Loucy (cell line): Measurements from ENCODE around the gene ANO6.

Source experiments
- H2AFZ ChIP-seq: fragments of 200-600 bp; sonication (generic); 2 replicates; pipeline ENCODE4 v1.6.0; 2016; ENCODE audit warnings: antibody characterized with exemption, mild to moderate bottlenecking, low read length, moderate library complexity
- H3F3A ChIP-seq: fragments of 200-600 bp; 2 replicates; pipeline ENCODE4 v1.6.0; 2016; ENCODE audit warnings: antibody characterized with exemption, low read depth, mild to moderate bottlenecking
- H3K27me3 ChIP-seq: fragments of 200-600 bp; sonication (generic); 2 replicates; pipeline ENCODE4 v1.6.1; 2014; ENCODE audit warnings: low read length, mild to moderate bottlenecking; ENCODE audit not compliant: insufficient read depth, poor library complexity, severe bottlenecking
- H3K36me3 ChIP-seq: fragments of 200-600 bp; sonication (generic); 2 replicates; pipeline ENCODE4 v1.6.1; 2016; ENCODE audit warnings: low read length; ENCODE audit not compliant: insufficient read depth
- H3K4me1 ChIP-seq: fragments of 200-600 bp; sonication (generic); 2 replicates; pipeline ENCODE4 v1.5.1; 2014; ENCODE audit warnings: low read length, mild to moderate bottlenecking; ENCODE audit not compliant: insufficient read depth, poor library complexity, severe bottlenecking
- H3K4me2 ChIP-seq: fragments of 200-600 bp; sonication (generic); 2 replicates; pipeline ENCODE4 v1.6.0; 2014; ENCODE audit warnings: antibody characterized with exemption, low read length, low read depth, mild to moderate bottlenecking; ENCODE audit not compliant: poor library complexity, severe bottlenecking
- H3K4me3 ChIP-seq: fragments of 200-600 bp; sonication (generic); 2 replicates; pipeline ENCODE4 v1.5.1; 2014; ENCODE audit warnings: low read length, mild to moderate bottlenecking, mixed read lengths; ENCODE audit not compliant: poor library complexity, severe bottlenecking
- H3K79me2 ChIP-seq: fragments of 200-600 bp; sonication (generic); 2 replicates; pipeline ENCODE4 v1.6.1; 2014; ENCODE audit warnings: low read length; ENCODE audit not compliant: insufficient read depth
- H3K9ac ChIP-seq: fragments of 200-600 bp; sonication (generic); 2 replicates; pipeline ENCODE4 v1.6.0; 2014; ENCODE audit warnings: mild to moderate bottlenecking, low read depth, low read length, moderate library complexity; ENCODE audit not compliant: poor library complexity, severe bottlenecking
- H3K9me2 ChIP-seq: fragments of 200-600 bp; sonication (generic); replicated peaks from 2 replicates; pipeline ENCODE4 v1.6.1; 2016; ENCODE audit warnings: low read depth, low read length, mixed read lengths
- H3K9me3 ChIP-seq: fragments of 200-600 bp; sonication (generic); 2 replicates; pipeline ENCODE4 v1.6.1; 2014; ENCODE audit warnings: mild to moderate bottlenecking, antibody characterized with exemption, low read length, low read depth; ENCODE audit not compliant: insufficient read depth
- H4K20me1 ChIP-seq: fragments of 200-600 bp; sonication (generic); 2 replicates; pipeline ENCODE4 v1.6.0; 2014; ENCODE audit warnings: antibody characterized with exemption, low read length, mild to moderate bottlenecking; ENCODE audit not compliant: insufficient read depth, poor library complexity, severe bottlenecking
- CTCF ChIP-seq: fragments of 200-600 bp; sonication (generic); conservative IDR thresholded peaks from 2 replicates; pipeline ENCODE4 v1.5.1; 2014; ENCODE audit warnings: mild to moderate bottlenecking, antibody characterized with exemption, low read length
- EZH2phosphoT487 ChIP-seq: fragments of 200-600 bp; IDR thresholded peaks from 2 replicates; pipeline ENCODE4 v1.6.1; 2018; ENCODE audit warnings: antibody characterized with exemption, mild to moderate bottlenecking, moderate library complexity, borderline replicate concordance

The ANO6 gene

DNA sequence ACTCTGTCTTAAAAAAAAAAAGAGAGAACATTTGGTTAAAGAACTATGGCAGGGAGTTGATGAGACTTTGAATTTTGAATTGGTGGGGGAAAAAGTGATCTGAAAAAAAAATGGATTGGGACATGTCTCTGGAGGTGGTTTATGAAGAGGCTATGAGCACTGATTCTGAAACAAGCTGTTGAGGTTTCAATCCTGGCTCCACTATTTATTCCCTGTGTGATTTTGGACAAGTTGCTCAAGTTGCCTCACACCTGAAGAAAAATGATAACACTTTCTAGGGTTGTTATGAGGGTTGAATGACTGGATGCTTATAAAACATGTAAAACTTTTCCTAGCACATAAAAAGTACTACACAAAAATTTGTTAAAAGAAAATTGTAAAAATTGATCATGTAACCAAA, 1.8 kb upstream of the ANO6 start:
- no peaks in the 10 kb centered on the region for H3K36me3 ChIP-seq
- peak overlapping the region; percentile 82 for H3K9ac ChIP-seq
- no peaks in the 10 kb centered on the region for H3K27me3 ChIP-seq
- H3K4me1 ChIP-seq: peaks cover 29% of the 10 kb centered on the region
- peaks cover 40% of the 10 kb centered on the region for H3K79me2 ChIP-seq
- H3K4me3 ChIP-seq: peak overlapping the region; percentile 79
- no peak overlapping the region for H2AFZ ChIP-seq
- no peaks in the 10 kb centered on the region for H3F3A ChIP-seq
- no peak for TF ChIP-seq EZH2phosphoT487
- TF ChIP-seq CTCF: no peak
- peaks cover 25% of the 10 kb centered on the region for H4K20me1 ChIP-seq
- no peaks in the 10 kb centered on the region for H3K9me3 ChIP-seq
- peak overlapping the region; percentile 87 for H3K4me2 ChIP-seq
- no peaks in the 10 kb centered on the region for H3K9me2 ChIP-seq

DNA sequence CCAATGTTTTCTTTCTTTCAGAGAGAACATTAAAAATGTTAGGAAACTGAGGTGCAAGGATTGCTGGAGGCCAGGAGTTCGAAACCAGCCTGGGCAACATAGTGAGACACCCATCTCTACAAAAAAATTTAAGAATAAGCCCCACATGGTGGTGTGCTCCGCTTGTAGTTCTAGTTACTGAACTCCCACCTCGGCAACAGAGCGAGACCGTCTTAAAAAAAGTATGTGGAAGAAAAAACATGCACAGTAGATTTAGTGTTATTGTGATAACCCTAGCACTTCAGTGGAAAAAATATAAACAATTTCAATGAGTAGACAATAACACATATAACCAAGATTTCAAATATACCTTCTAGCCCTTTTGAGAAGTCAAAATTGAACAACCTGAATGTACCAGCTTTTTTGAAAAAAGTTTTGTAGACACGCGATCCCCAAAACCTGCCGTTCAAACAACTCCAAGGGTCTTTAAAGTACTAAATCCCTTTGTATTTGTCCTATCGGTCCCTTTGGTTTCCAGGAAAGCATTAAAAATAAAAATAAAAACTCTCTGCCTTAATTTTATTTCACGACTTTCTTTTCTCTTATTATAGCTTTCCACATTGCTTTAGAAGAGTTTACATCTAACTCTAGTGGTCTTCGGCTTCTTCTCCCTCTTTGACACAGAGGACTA, 1.0 kb upstream of the ANO6 start:
- peak overlapping the region; percentile 87 for H2AFZ ChIP-seq
- TF ChIP-seq CTCF (no peak), EZH2phosphoT487 (no peak)
- H3K9me2 ChIP-seq: no peaks in the 10 kb centered on the region
- no peaks in the 10 kb centered on the region for H3F3A ChIP-seq
- H3K4me2 ChIP-seq: peak overlapping the region; percentile 87
- no peaks in the 10 kb centered on the region for H3K27me3 ChIP-seq
- peaks cover 34% of the 10 kb centered on the region for H3K4me1 ChIP-seq
- H3K9me3 ChIP-seq: no peaks in the 10 kb centered on the region
- H3K79me2 ChIP-seq: peaks cover 48% of the 10 kb centered on the region
- H3K4me3 ChIP-seq: peak overlapping the region; percentile 79
- peak overlapping the region; percentile 82 for H3K9ac ChIP-seq
- no peaks in the 10 kb centered on the region for H3K36me3 ChIP-seq
- peaks cover 33% of the 10 kb centered on the region for H4K20me1 ChIP-seq

GRCh38 chr12:45216230-45216982, 511 bp downstream of the ANO6 start:
- H3K4me3 ChIP-seq: peak overlapping the region; percentile 79
- peaks cover 46% of the 10 kb centered on the region for H4K20me1 ChIP-seq
- H3K36me3 ChIP-seq: no peaks in the 10 kb centered on the region
- no peaks in the 10 kb centered on the region for H3F3A ChIP-seq
- H2AFZ ChIP-seq: peak overlapping the region; percentile 87
- no peaks in the 10 kb centered on the region for H3K27me3 ChIP-seq
- peaks cover 63% of the 10 kb centered on the region for H3K79me2 ChIP-seq
- H3K9me2 ChIP-seq: no peaks in the 10 kb centered on the region
- no peaks in the 10 kb centered on the region for H3K9me3 ChIP-seq
- TF ChIP-seq CTCF (peak; percentile 28), EZH2phosphoT487 (no peak)
- H3K9ac ChIP-seq: peak overlapping the region; percentile 82
- H3K4me1 ChIP-seq: peaks cover 47% of the 10 kb centered on the region
- H3K4me2 ChIP-seq: peak overlapping the region; percentile 87
